K562 treated with DMSO at 1 percent for 24 hours (cell line): ENCODE measurements around the gene SELENON. TPM values are rescaled to one million over a fixed set of nuclear protein-coding genes. Genes with fewer than 3 reads are reported as not detected.

Source experiments
- total RNA-seq: library from RNA; unstranded; fragments of 300-600 nt; gene quantifications from 2 replicates; pipeline ENCODE4 v1.2.3, GENCODE V29; 2022; ENCODE audit warnings: low read depth; ENCODE audit not compliant: insufficient read depth

SELENON gene, protein sequence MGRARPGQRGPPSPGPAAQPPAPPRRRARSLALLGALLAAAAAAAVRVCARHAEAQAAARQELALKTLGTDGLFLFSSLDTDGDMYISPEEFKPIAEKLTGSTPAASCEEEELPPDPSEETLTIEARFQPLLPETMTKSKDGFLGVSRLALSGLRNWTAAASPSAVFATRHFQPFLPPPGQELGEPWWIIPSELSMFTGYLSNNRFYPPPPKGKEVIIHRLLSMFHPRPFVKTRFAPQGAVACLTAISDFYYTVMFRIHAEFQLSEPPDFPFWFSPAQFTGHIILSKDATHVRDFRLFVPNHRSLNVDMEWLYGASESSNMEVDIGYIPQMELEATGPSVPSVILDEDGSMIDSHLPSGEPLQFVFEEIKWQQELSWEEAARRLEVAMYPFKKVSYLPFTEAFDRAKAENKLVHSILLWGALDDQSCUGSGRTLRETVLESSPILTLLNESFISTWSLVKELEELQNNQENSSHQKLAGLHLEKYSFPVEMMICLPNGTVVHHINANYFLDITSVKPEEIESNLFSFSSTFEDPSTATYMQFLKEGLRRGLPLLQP
- 41.7 and 42.4 TPM in 2 replicates for total RNA-seq

DNA sequence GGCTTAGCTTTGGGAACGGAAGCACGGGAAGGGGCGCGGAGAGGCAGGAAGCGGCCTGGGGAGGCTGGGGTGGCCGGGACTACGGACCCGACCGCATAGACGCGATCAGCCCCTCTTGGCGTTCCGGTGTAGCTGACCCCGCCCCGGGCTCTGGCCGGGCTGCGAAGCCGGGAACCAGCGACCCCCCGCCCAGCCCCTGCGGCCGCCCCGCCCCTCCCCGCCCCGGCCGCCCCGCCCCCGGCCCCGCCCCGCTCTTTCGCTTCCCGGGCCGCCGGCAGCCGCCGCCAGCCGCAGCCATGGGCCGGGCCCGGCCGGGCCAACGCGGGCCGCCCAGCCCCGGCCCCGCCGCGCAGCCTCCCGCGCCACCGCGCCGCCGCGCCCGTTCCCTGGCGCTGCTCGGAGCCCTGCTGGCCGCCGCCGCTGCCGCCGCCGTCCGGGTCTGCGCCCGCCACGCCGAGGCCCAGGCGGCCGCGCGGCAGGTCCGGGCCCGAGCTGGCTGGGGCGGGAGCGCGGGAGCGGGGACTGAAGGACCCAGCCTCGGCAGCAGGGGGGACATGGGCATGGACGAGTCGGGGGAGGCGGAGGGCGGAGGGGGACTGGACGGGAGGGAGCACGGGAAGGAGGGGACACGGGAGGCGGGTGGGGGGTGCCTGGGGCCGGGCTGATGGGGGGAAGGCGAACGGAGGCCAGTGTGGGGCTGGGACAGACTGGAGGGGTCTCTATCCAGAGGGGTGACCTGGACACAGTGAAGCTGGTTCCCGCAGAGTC, at the start of gene SELENON:
SELENON (plus strand) TSS at position 259 of the 768 bp plus-strand sequence; CDS start at position 297, 38 bp downstream.

DNA sequence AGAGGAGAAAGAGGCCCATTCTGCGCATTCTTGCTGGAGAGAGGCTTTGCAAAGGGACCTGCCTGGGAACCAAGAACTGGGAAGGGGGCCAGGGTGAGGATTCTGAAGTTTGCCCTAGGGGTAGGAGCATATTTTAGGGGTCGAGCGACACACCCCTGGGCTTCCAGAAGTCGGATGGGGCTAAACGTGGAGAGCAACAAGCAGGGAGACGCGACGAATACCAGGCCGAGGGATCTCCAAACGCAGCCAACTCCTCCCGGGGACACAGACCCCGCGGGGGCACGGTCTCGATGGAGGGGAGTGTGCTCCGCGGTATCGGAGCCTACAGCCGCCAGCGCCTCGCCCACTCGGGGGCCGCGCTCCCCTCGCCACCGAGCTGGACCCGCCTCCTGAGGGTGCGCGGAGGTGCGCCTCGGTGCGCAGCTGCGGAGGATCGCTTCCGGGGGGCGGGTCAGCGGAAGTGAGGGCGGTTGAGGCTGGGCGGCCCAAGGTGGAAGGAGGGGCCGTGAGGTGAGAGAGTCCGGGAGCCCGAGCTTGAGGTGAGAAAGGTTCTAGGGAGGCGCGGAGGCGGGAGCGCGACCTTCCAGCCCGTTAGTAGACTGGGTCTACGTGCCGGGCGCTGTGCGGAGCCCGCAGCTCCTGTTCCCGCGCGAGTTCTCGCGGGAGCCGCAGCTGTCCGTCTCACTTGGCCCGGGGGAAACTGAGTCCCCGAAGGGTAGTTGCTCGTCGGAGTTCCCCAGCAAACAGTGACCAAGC, 19.7 kb downstream of the SELENON start, which contains the start of gene MTFR1L:
MTFR1L (plus strand) TSS at position 464 of the 756 bp plus-strand sequence. CDS start 3,151 bp downstream, outside the sequence.

DNA sequence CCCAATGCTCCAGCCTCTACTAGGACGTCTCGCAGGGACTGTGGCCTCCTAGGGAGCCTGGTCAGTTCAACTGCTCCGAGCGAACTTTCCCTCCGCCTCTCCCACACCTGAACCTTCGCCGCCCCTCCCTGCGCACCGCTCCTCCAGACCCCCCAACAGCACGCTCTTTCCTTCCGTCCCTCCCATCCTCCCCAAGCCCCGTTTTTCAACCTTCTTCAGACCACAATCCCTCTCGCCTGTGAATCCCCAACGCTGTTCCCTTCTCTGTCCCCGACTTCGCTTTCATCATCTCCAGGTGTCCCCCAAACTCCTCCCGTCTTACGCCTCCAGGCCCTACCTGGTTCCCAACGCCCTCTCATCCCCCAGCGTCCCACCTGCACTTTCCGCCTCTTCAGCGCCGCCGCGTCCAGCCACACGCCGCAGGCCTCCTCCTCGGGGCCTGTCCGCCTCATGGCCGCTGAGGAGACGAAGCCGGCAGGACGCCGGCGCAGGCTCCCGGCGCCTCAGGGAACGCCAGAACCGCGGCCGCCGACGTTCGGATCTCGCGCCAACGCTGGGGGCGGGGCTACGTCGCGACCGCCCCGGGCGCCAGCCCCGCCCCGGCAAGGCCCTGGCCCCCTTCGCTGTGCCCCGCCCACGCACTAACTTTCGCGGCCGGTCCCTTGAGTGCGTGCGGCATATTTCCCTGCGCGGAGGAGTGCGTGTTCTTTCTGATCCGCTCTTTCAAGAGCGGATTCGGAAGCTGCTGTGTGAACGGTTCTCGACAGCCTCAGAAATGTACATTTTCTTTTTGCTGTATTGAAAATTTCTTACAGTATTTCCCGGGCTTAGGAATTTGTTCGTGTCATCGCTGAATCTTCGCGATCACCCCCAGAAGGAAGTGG, 59.2 kb downstream of the SELENON start, which contains the start of gene AUNIP:
AUNIP (minus strand) TSS at position 552 of the 884 bp plus-strand sequence; CDS start at position 452, 100 bp downstream.

Other genes with a start within 250 kb of the SELENON start
- 0.98 and 1.1 TPM in 2 replicates for gene MAN1C1, start 183.4 kb upstream of the SELENON start, total RNA-seq
- gene MTFR1L, start 19.8 kb downstream of the SELENON start, total RNA-seq, result 61.3 and 65.4 TPM in 2 replicates
- 19.5 and 20.1 TPM in 2 replicates for gene AUNIP, start 59.3 kb downstream of the SELENON start, total RNA-seq
- gene PAQR7, start 75.5 kb downstream of the SELENON start, total RNA-seq, result 5.6 and 6.9 TPM in 2 replicates
- gene STMN1, start 106.2 kb downstream of the SELENON start, total RNA-seq, result 377 and 421 TPM in 2 replicates
- gene PAFAH2, start 197.9 kb downstream of the SELENON start, total RNA-seq, result 10.2 and 11.5 TPM in 2 replicates
- 0.38 and 0.78 TPM in 2 replicates for gene EXTL1, start 221.6 kb downstream of the SELENON start, total RNA-seq
- gene SLC30A2, start 245.9 kb downstream of the SELENON start, total RNA-seq, result not detected in 2 replicates